ENCODE measurements around the gene MAFF. TPM values are rescaled to one million over a fixed set of nuclear protein-coding genes. Genes with fewer than 3 reads are reported as not detected.

MAFF gene
- total RNA-seq, 1 experiment from 2014 or later, result 26.0 TPM

- CTCF ChIA-PET, result no interaction called here
- ATAC-seq (no peak), DNase-seq (ENCODE audit: low read depth, low spot score) (no peak)
- H3K4me2 ChIP-seq (ENCODE audit: low read length), result no peak overlapping the region
- H2AFZ ChIP-seq (ENCODE audit: low read depth, low read length, poor library complexity, severe bottlenecking), result no peak overlapping the region
- no peaks in the 10 kb centered on the region for H4K20me1 ChIP-seq (ENCODE audit: insufficient read depth)
- H3K79me2 ChIP-seq (ENCODE audit: insufficient read depth, low read length), result peaks cover 33% of the 10 kb centered on the region
- no peak overlapping the region for H3K9ac ChIP-seq (ENCODE audit: low read length)
- POLR2A ChIA-PET, result no interaction called here
- H3K36me3 ChIP-seq (ENCODE audit: control insufficient read depth in 1 of 2, insufficient read depth in 2 of 2, low read length in 2 of 2), result no peaks in the 10 kb centered on the region; a peak in 1 of 4 replicates
- H3K27ac ChIP-seq (ENCODE audit: low read depth, low read length), result no peak overlapping the region
- H3K4me1 ChIP-seq (ENCODE audit: control insufficient read depth in 1 of 2, insufficient read depth in 2 of 2, low read length in 2 of 2), result no peaks in the 10 kb centered on the region
- H3K27me3 ChIP-seq (ENCODE audit: insufficient read depth, low read length), result no peaks in the 10 kb centered on the region
- BruUV-seq (replicated peaks), result no TSS peak
- no peak overlapping the region for H3K4me3 ChIP-seq (replicated peaks in 1 of 2; ENCODE audit: low read depth in 1 of 2, low read length in 2 of 2)
- RAD21 ChIA-PET (ENCODE audit: low non-redundant PET in 1 of 2, low total read pairs in 2 of 2, uncharacterized antibody in 2 of 2, unreplicated experiment in 2 of 2), result no interaction called here
- peaks cover 0 to 6% of the 10 kb centered on the region in 2 experiments; a peak in 1 of 4 replicates for H3K9me3 ChIP-seq (ENCODE audit: control insufficient read depth in 1 of 2, insufficient read depth in 1 of 2, low read depth in 1 of 2, low read length in 2 of 2)
- intact Hi-C loops (cut with micrococcal nuclease), result no loop called here
- no peaks in the 10 kb centered on the region for H3K9me2 ChIP-seq (ENCODE audit: insufficient read depth)
- TF ChIP-seq SRF (IDR thresholded peaks at IDR 0.05; ENCODE audit: low read depth), result no peak
- TF ChIP-seq EGR1 (IDR thresholded peaks at IDR 0.05; ENCODE audit: low read depth), result no peak
- no peak for TF ChIP-seq POLR2A (IDR thresholded peaks at IDR 0.05; ENCODE audit: borderline replicate concordance, extremely low read depth, insufficient read depth, insufficient read length)
- no peak for TF ChIP-seq REST (IDR thresholded peaks at IDR 0.05; ENCODE audit: low read depth)
- no peak for TF ChIP-seq ZNF274 (IDR thresholded peaks at IDR 0.05; ENCODE audit: low read depth, low read length)
- no peak for TF ChIP-seq EZH2 (IDR thresholded peaks at IDR 0.05)
- TF ChIP-seq CEBPB (IDR thresholded peaks at IDR 0.05; ENCODE audit: low read depth), result no peak
- TF ChIP-seq CTCF (IDR thresholded peaks at IDR 0.05 in 2 of 3, conservative IDR thresholded peaks at IDR 0.05 in 1 of 3; ENCODE audit: borderline replicate concordance in 1 of 3, insufficient read depth in 1 of 3, low read depth in 2 of 3, low read length in 2 of 3), result no peak
These were observed 49.0 kb downstream of the MAFF start for GRCh38 chr22:38250643-38251340.
